AG09319 (cell line): ENCODE measurements around the gene LCA5L.
"Not testable (repeated sequence)": the region's sequence is repeated elsewhere in the genome, so short reads cannot be mapped to it uniquely, and the experiment has no call there.

Experiments used
- DNase-seq: peaks from one replicate; pipeline ENCODE4 v3.0.0-alpha.2; 2010; ENCODE audit warnings: low read depth; ENCODE audit errors: extremely low read depth
- CTCF ChIP-seq: IDR thresholded peaks from 2 replicates; pipeline ENCODE4 v1.5.1; 2011; ENCODE audit warnings: low read depth, mild to moderate bottlenecking, inconsistent platforms, low read length, moderate library complexity

The LCA5L gene

GRCh38 chr21:39430954-39431353 is 14.6 kb downstream of the LCA5L start:
- TF ChIP-seq CTCF: no peak
- DNase-seq: no peak

- no peak for TF ChIP-seq CTCF
- DNase-seq: no peak
Measured at GRCh38 chr21:39430457-39430856, 15.1 kb downstream of the LCA5L start.

- no peak for DNase-seq
- TF ChIP-seq CTCF: no peak
Measured at GRCh38 chr21:39430016-39430415, 15.6 kb downstream of the LCA5L start.

GRCh38 chr21:39429445-39429844 is 16.1 kb downstream of the LCA5L start:
- DNase-seq: no peak
- TF ChIP-seq CTCF: no peak

- no peak for TF ChIP-seq CTCF
- no peak for DNase-seq
Measured at GRCh38 chr21:39422527-39423241, 22.9 kb downstream of the LCA5L start.

- not testable (repeated sequence) for DNase-seq
Measured at GRCh38 chr21:39419204-39419603, 26.4 kb downstream of the LCA5L start.

GRCh38 chr21:39406065-39406464 is 39.5 kb downstream of the LCA5L start:
- DNase-seq: no peak
- TF ChIP-seq CTCF: no peak

GRCh38 chr21:39400173-39400572 is 45.4 kb downstream of the LCA5L start:
- TF ChIP-seq CTCF: no peak
- DNase-seq: no peak
